ENCODE results near the gene ATP7B. TPM values are rescaled to one million over a fixed set of nuclear protein-coding genes. Genes with fewer than 3 reads are reported as not detected.

Gene ATP7B
- total RNA-seq, 1 experiment from 2014 or later = 4.4 TPM

- BruUV-seq (replicated peaks) = no TSS peak
These were observed 53.7 kb downstream of the ATP7B start for GRCh38 chr13:51957377-51958216.

DNA sequence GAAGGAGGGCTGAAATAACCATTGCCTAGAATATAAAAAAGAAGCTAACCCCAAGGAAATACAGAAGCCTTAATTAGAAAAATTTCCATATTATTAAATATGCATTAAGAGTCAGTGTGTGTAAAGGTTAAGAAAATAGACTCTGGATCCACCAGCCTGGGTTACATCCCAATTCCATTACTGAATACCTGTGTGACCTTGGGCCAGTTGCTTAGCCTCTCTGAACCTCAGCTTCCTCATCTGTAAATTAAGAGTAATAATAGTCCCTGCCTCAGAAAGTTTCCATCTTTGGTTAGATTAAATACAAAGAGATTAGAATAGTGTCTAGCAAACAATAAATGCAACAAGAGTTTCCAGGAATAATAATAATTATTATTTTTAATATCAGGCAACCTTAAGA, 54.5 kb downstream of the ATP7B start:
- no TSS peak for BruUV-seq (replicated peaks)
- Histone ChIP-seq H3K27ac (ENCODE audit: low read length) (no peak overlapping the region), H2AFZ (ENCODE audit: low read length) (no peak overlapping the region), H3K4me3 (ENCODE audit: low read length) (no peak overlapping the region), H3K9ac (ENCODE audit: low read length) (no peak overlapping the region), H3K9me3 (ENCODE audit: low read length) (no peaks in the 10 kb centered on the region), H4K20me1 (ENCODE audit: low read length) (no peaks in the 10 kb centered on the region), H3F3A (ENCODE audit: low read length, unreplicated experiment) (no peaks in the 10 kb centered on the region), H3K4me2 (ENCODE audit: low read length) (no peak overlapping the region), H3K79me2 (ENCODE audit: low read length) (no peaks in the 10 kb centered on the region), H3K9me2 (replicated peaks; ENCODE audit: low read length) (no peaks in the 10 kb centered on the region), H3K36me3 (ENCODE audit: low read depth, low read length) (no peaks in the 10 kb centered on the region), H3K4me1 (ENCODE audit: insufficient read depth, low read length) (peaks cover 20% of the 10 kb centered on the region), H3K27me3 (ENCODE audit: low read length) (no peaks in the 10 kb centered on the region)
- no peak for DNase-seq
- CTCF ChIA-PET = no interaction called here
- TF ChIP-seq EZH2 (IDR thresholded peaks at IDR 0.05; ENCODE audit: low read length, unreplicated experiment) (no peak), EZH2phosphoT487 (IDR thresholded peaks at IDR 0.05; ENCODE audit: borderline replicate concordance, low read length) (no peak), CTCF (conservative IDR thresholded peaks at IDR 0.05; ENCODE audit: low read depth, low read length) (no peak)
- no peak for ATAC-seq
- intact Hi-C loops (cut with micrococcal nuclease) = no loop called here
- POLR2A ChIA-PET (ENCODE audit: unreplicated experiment) = no interaction called here

More at GRCh38 chr13:51957377-51958216, 53.7 kb downstream of the ATP7B start:
- peak overlapping the region; percentile 63 for H3K27ac ChIP-seq (ENCODE audit: low read length)
- intact Hi-C loops (cut with micrococcal nuclease) = no loop called here
- no peaks in the 10 kb centered on the region for H3K27me3 ChIP-seq (ENCODE audit: low read length)
- no peaks in the 10 kb centered on the region for H3K36me3 ChIP-seq (ENCODE audit: low read depth, low read length)
- no peak overlapping the region for H3K4me3 ChIP-seq (ENCODE audit: low read length)
- H3K9me2 ChIP-seq (replicated peaks; ENCODE audit: low read length) = no peaks in the 10 kb centered on the region
- H3F3A ChIP-seq (ENCODE audit: low read length, unreplicated experiment) = no peaks in the 10 kb centered on the region
- H4K20me1 ChIP-seq (ENCODE audit: low read length) = no peaks in the 10 kb centered on the region
- ATAC-seq = peak; percentile 21
- H3K4me1 ChIP-seq (ENCODE audit: insufficient read depth, low read length) = peaks cover 20% of the 10 kb centered on the region
- H3K79me2 ChIP-seq (ENCODE audit: low read length) = no peaks in the 10 kb centered on the region
- H3K9me3 ChIP-seq (ENCODE audit: low read length) = no peaks in the 10 kb centered on the region
- H2AFZ ChIP-seq (ENCODE audit: low read length) = no peak overlapping the region
- ChIA-PET CTCF (interaction anchor here (0.6 to 0.8 kb wide), 2 partner anchors 46 to 55 kb away, joined by 3 to 5 read pairs; partner anchors contain the start of gene ALG11), POLR2A (ENCODE audit: unreplicated experiment) (no interaction called here)
- no peak overlapping the region; the same call in 1 of the 2 replicates for H3K9ac ChIP-seq (ENCODE audit: low read length)
- no peak for DNase-seq
- no peak for TF ChIP-seq CTCF (conservative IDR thresholded peaks at IDR 0.05; ENCODE audit: low read depth, low read length)
- no peak for TF ChIP-seq EZH2phosphoT487 (IDR thresholded peaks at IDR 0.05; ENCODE audit: borderline replicate concordance, low read length)
- TF ChIP-seq EZH2 (IDR thresholded peaks at IDR 0.05; ENCODE audit: low read length, unreplicated experiment) = no peak
- H3K4me2 ChIP-seq (ENCODE audit: low read length) = peak overlapping the region; percentile 44

All from PC-3 (cell line).